Central memory CD8-positive, alpha-beta T cell (primary cell): Measurements from ENCODE around the gene GPR156.

ENCODE experiments used
- ATAC-seq: fragments of 150-1000 bp; cut with Tn5 transposase; replicated peaks from 2 replicates; pipeline ENCODE4 v1.10.0; 2022; ENCODE audit warnings: mild to moderate bottlenecking, moderate FRiP score, moderate number of reproducible peaks; ENCODE audit not compliant: poor library complexity, severe bottlenecking; ENCODE audit errors: extremely low read depth
- DNase-seq, 2 donors: peaks; one replicate each; pipeline ENCODE4 v3.0.0; 2021; ENCODE audit warnings: low spot score in 2 of 2
- H3K27ac Mint-ChIP-seq: one replicate; pipeline ENCODE4 v1.8.0; 2022; ENCODE audit warnings: low read depth, mild to moderate bottlenecking, moderate library complexity, mixed read lengths
- H3K27me3 Mint-ChIP-seq: one replicate; pipeline ENCODE4 v1.8.0; 2022; ENCODE audit warnings: mixed read lengths
- H3K36me3 Mint-ChIP-seq: one replicate; pipeline ENCODE4 v1.8.0; 2022; ENCODE audit warnings: mild to moderate bottlenecking, moderate library complexity, mixed read lengths; ENCODE audit not compliant: insufficient read depth
- H3K4me1 Mint-ChIP-seq: one replicate; pipeline ENCODE4 v1.8.0; 2022; ENCODE audit warnings: mixed read lengths
- H3K4me3 Mint-ChIP-seq: one replicate; pipeline ENCODE4 v1.8.0; 2022; ENCODE audit warnings: mild to moderate bottlenecking, moderate library complexity, mixed read lengths
- H3K9me3 Mint-ChIP-seq: one replicate; pipeline ENCODE4 v1.8.0; 2022; ENCODE audit warnings: mixed read lengths

Gene GPR156

GRCh38 chr3:120177707-120178306 lies 107.2 kb downstream of the GPR156 start:
- Mint-ChIP-seq H3K27ac (no peak overlapping the region), H3K9me3 (no peaks in the 10 kb centered on the region)

DNA sequence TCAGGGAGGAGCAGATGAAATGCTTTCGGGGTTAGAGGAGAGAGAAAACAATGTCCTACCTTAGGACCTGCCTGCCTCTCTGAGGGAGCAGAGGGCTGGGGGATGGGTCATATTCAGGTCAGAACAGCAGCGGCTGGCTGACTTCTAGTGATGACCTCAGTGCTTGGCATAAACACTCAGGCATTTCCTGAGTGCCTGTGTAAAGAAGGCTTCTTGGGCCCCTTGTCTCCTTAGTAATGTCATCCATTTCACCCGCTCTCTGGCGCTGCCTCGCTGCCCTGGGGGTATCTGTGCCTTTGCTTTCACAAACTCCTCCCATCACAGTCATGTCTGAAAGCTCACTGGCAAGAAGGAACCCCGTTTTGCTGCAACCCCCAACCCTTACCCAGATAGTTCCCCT lies 107.9 kb downstream of the GPR156 start:
- H3K4me3 Mint-ChIP-seq = no peak overlapping the region
- H3K27ac Mint-ChIP-seq = no peak overlapping the region
- H3K36me3 Mint-ChIP-seq = no peaks in the 10 kb centered on the region
- peaks cover 27% of the 10 kb centered on the region for H3K27me3 Mint-ChIP-seq
- H3K9me3 Mint-ChIP-seq = no peaks in the 10 kb centered on the region
- H3K4me1 Mint-ChIP-seq = no peaks in the 10 kb centered on the region
- DNase-seq = no peak
- no peak for ATAC-seq

More at GRCh38 chr3:120177707-120178306, 107.2 kb downstream of the GPR156 start:
- H3K36me3 Mint-ChIP-seq = no peaks in the 10 kb centered on the region
- no peaks in the 10 kb centered on the region for H3K4me1 Mint-ChIP-seq
- H3K27me3 Mint-ChIP-seq = peaks cover 27% of the 10 kb centered on the region
- DNase-seq = no peak
- no peak for ATAC-seq
- H3K4me3 Mint-ChIP-seq = no peak overlapping the region

DNA sequence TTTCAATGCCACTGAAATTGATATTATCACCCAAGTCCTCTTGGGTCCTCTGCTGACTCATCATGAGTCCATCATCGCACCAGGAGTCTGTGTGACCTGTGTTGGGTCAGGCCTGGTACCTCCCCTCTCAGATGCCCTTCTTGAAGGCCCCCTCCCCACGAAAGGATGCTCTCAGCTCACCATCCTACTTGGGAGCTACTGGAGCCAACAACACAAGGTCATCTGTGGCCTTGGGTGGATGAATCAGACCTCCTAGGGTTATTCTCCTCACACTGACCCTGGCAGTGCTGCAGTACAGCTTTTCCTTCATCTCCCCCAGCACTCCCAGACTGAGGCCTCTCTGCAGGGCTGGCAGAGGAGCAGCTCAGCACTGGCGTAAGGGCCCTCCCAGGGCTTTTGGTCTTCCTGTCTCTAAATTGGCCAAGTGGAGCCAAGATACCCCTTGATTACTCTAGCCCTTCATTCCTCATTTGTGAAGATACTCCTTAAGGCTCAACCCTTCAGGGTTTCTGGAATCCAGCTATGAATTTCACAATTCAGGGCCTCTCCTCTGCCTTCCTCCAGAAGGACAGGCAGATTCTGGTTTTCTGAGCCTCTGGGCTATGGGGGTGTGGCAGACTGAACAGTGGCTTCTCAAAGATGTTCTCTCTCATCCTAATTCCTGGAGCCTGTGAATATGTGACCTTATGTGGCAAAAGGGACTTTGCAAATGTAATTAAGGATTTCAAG lies 110.0 kb downstream of the GPR156 start:
- H3K9me3 Mint-ChIP-seq = no peaks in the 10 kb centered on the region
- H3K4me1 Mint-ChIP-seq = no peaks in the 10 kb centered on the region
- H3K4me3 Mint-ChIP-seq = no peak overlapping the region
- DNase-seq (no peak), ATAC-seq (no peak)
- H3K36me3 Mint-ChIP-seq = no peaks in the 10 kb centered on the region
- peaks cover 25% of the 10 kb centered on the region for H3K27me3 Mint-ChIP-seq
- H3K27ac Mint-ChIP-seq = no peak overlapping the region

DNA sequence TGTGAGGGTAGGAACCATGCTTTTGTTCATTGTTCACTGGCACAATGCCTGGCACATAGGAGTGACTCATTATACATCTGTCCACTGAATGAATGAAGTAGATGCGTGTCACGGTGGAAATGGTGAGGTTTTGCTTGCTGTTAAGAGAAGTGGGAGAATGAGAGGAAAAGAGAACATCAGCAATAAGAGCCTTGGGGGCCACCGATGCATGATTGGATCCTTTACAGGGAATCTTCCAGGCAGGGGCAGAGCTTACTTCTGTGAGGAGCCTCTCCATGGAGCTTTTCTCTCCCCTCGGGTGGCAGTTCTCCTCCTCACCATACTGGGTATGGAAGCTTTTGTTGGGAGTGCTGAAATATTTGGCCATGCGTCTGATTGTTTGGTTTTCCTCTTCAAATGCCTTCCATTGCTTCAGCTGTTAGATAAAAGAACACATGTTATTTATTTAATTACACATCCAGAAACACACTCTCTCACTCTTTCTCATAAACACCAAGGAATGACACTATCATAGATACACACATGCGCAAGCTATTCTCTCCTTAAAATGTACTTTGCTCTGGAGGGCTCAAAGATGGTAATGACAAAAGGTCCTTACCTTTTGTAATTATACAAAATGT lies 111.9 kb downstream of the GPR156 start:
- H3K4me3 Mint-ChIP-seq = no peak overlapping the region
- ATAC-seq = no peak

GRCh38 chr3:120172070-120172469 lies 113.0 kb downstream of the GPR156 start:
- no peak overlapping the region for H3K27ac Mint-ChIP-seq
- no peaks in the 10 kb centered on the region for H3K36me3 Mint-ChIP-seq
- H3K4me1 Mint-ChIP-seq = no peaks in the 10 kb centered on the region
- H3K27me3 Mint-ChIP-seq = peaks cover 9% of the 10 kb centered on the region
- no peaks in the 10 kb centered on the region for H3K9me3 Mint-ChIP-seq
- no peak for DNase-seq
- ATAC-seq = no peak
- H3K4me3 Mint-ChIP-seq = no peak overlapping the region

More for the DNA sequence above, 111.9 kb downstream of the GPR156 start:
- Mint-ChIP-seq H3K27me3 (peaks cover 19% of the 10 kb centered on the region), H3K4me1 (no peaks in the 10 kb centered on the region), H3K36me3 (no peaks in the 10 kb centered on the region), H3K9me3 (no peaks in the 10 kb centered on the region), H3K27ac (no peak overlapping the region)
- no peak for DNase-seq

- ATAC-seq (no peak), DNase-seq (no peak)
- Mint-ChIP-seq H3K4me3 (no peak overlapping the region), H3K9me3 (no peaks in the 10 kb centered on the region), H3K36me3 (no peaks in the 10 kb centered on the region), H3K27me3 (peaks cover 6% of the 10 kb centered on the region), H3K27ac (no peak overlapping the region), H3K4me1 (no peaks in the 10 kb centered on the region)
Observed at GRCh38 chr3:120171134-120171873, 113.7 kb downstream of the GPR156 start.

DNA sequence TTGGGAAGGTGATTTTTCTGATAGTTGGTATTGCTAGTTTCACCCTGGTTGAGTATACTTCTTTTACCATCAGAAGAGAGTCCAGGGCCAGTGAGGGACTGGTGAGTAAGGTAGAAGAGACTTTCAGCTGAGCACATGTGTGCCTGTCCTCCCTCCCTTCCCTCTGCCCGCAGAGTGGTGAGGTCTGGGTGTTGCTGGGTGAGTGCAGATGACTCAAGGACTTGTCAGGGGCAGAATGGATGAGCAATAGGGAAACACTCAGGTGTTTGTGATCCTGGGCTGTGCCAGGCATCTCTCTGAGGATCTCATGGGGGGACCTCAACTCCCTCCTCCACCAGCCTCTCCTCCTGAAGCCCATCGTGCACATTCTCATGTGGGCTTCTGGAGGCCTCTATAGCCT lies 114.8 kb downstream of the GPR156 start:
- no peak overlapping the region for H3K4me3 Mint-ChIP-seq
- ATAC-seq (no peak), DNase-seq (no peak)
- no peaks in the 10 kb centered on the region for H3K9me3 Mint-ChIP-seq
- no peaks in the 10 kb centered on the region for H3K36me3 Mint-ChIP-seq
- H3K27ac Mint-ChIP-seq = no peak overlapping the region
- no peaks in the 10 kb centered on the region for H3K27me3 Mint-ChIP-seq
- H3K4me1 Mint-ChIP-seq = no peaks in the 10 kb centered on the region

- Mint-ChIP-seq H3K9me3 (no peaks in the 10 kb centered on the region), H3K4me1 (no peaks in the 10 kb centered on the region), H3K27ac (no peak overlapping the region), H3K4me3 (no peak overlapping the region), H3K36me3 (no peaks in the 10 kb centered on the region), H3K27me3 (no peaks in the 10 kb centered on the region)
- no peak for DNase-seq
- ATAC-seq = no peak
Observed at GRCh38 chr3:120169407-120169806, 115.6 kb downstream of the GPR156 start.

DNA sequence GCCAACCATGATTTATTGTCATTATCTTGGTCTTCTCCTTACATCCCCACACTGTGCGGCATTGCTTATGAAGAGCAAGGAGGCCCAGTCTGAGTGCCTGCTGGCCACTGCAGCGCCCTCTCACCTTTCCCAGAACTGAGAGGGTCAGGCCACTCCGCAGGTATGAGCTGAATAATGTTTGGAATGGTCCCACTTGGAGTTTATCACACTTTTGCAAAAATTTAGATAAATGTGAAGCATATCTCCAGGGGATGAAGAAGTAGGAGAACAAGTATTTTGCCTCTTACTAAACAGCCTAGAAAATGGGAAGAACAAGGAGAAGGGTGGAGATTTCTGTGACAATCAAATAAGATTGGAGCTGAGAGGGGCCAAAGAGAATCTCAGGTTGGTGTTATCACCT lies 116.4 kb downstream of the GPR156 start:
- Mint-ChIP-seq H3K4me3 (no peak overlapping the region), H3K27ac (no peak overlapping the region), H3K9me3 (no peaks in the 10 kb centered on the region), H3K36me3 (no peaks in the 10 kb centered on the region), H3K27me3 (no peaks in the 10 kb centered on the region), H3K4me1 (no peaks in the 10 kb centered on the region)
- no peak for ATAC-seq
- no peak for DNase-seq

DNA sequence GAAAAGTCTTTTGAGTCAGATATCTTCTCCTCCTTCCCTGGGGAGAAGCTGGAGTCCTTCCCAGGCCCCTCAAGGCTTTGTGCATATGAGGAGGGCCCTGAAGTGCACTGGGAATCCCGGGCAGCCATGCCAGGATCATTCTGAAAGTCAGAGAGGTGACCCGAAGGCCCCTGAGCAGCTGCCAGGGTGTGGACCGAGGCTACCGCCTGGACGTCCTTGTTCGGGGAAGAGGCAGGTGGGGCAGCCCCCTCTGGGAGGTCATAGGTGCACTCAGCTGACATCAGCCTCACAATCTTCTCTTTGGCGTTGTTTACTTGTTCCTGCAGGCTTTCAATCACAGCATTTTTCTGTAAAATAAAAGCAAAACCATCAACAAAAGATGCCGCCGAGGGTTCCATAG lies 117.0 kb downstream of the GPR156 start:
- Mint-ChIP-seq H3K27me3 (no peaks in the 10 kb centered on the region), H3K4me3 (no peak overlapping the region), H3K9me3 (no peaks in the 10 kb centered on the region), H3K4me1 (no peaks in the 10 kb centered on the region), H3K27ac (no peak overlapping the region), H3K36me3 (no peaks in the 10 kb centered on the region)
- ATAC-seq (no peak), DNase-seq (no peak)

GRCh38 chr3:120167488-120167887 lies 117.5 kb downstream of the GPR156 start:
- Mint-ChIP-seq H3K9me3 (no peaks in the 10 kb centered on the region), H3K27me3 (peaks cover 2% of the 10 kb centered on the region), H3K36me3 (no peaks in the 10 kb centered on the region), H3K4me3 (no peak overlapping the region), H3K4me1 (no peaks in the 10 kb centered on the region), H3K27ac (no peak overlapping the region)
- ATAC-seq (no peak), DNase-seq (no peak)

DNA sequence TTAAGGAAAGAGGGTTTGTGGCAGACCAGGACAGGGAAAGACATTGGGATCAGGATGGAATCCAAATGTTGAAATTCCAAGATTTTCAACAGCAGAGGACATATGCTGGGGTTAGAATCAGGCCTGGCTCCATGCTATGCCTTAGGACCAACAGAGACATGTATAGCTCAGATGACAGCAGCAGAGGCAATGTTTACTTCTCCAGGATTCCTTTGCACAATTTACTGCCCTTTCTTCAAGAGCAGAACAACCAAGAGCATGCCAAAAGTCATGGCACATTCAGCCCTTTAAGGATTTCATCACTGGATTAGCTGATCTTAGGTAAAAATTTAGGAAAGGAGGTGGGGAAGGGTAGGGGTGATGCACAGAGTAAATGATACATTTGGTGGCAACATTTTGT lies 121.2 kb downstream of the GPR156 start:
- DNase-seq = no peak
- H3K4me1 Mint-ChIP-seq = no peaks in the 10 kb centered on the region
- no peak for ATAC-seq
- H3K36me3 Mint-ChIP-seq = no peaks in the 10 kb centered on the region
- no peak overlapping the region for H3K27ac Mint-ChIP-seq
- no peak overlapping the region for H3K4me3 Mint-ChIP-seq
- peaks cover 15% of the 10 kb centered on the region for H3K27me3 Mint-ChIP-seq
- H3K9me3 Mint-ChIP-seq = no peaks in the 10 kb centered on the region
